Measurements from ENCODE around the gene TNS1.

The TNS1 gene

GRCh38 chr2:217892560-217892959 is 110.2 kb downstream of the TNS1 start:
- DNase-seq, result no peak

DNA sequence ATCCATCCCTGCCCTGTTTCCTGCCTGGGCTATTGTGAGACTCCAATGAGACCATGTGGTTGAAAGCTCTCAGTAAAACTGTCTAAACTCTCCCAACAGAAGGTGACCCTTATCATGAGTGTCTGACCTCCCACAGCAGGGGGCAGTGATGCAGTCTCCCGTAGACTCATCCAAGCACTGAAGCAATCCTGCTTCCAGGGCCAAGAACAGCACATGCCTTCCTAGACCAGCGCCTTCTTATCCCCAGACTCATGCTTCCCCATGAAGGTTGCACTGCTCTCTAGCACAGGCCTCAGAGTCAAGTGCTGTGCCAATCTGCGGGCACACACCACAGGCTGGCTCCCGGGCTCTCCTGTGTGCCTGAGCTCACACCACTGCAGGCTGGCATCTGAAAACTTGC is 112.3 kb downstream of the TNS1 start:
- peak; percentile 72 for DNase-seq

DNA sequence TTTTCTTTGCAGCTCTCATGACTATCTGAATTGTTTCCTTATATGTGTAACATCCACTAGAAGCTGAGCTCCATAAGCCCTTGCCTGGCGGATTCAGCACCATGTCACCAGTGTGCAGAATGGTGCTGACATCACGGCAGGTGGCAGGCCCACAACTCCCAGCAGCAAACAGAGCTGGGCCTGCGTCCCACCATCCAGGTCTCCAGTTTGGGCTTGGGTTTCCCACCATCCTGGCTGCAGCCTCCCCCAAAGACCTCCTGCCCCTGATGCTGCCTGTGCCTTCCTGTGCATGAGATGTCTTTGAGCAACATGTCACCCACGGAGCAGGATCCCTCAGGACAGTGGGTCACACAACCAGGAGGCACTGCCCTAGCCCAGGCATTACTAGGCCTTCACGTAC is 113.1 kb downstream of the TNS1 start:
- DNase-seq, result no peak

GRCh38 chr2:217887841-217888701 is 114.7 kb downstream of the TNS1 start:
- no peak for DNase-seq

- peak; percentile 87 for DNase-seq
Measured at GRCh38 chr2:217886720-217887309, 116.0 kb downstream of the TNS1 start.

DNA sequence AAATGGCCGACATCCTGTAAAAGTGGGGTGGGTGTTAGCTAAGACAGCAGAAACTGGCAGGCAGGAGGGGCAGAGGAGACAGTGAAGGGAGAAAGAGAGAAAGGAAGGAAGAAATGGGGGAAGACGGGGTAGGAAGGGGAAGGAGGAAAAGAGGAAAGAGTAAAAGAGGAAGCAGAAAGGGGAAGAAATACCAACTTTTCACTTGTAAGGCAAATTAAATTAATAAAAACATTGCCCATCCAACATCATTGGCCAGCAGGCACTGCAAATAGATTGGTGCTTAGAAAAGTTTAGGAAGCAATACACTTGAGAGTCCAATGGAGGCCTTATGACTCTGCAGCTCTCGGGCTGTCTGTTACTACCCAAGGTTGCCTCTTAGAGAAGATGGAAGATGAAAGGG is 116.7 kb downstream of the TNS1 start:
- DNase-seq, result no peak

DNA sequence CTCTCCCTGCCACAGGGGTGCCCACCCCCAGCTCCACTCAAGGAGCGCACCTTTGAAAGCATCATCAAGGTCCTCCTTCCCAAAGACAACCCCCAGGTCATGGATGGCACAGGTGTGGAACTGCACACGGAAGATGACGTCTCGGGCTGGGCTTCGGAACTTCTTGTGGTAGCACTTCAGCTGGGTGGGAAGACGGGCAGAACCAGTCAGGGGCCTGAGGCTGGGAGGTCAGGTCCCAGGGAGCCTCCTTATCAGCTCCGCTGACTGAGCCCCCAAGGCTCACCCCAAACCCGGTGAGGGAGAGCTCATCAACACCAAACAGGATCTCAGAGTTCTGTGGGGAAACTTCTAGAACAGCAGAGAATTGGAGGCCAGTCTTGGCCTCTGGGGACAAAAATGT is 117.8 kb downstream of the TNS1 start:
- no peak for DNase-seq

DNA sequence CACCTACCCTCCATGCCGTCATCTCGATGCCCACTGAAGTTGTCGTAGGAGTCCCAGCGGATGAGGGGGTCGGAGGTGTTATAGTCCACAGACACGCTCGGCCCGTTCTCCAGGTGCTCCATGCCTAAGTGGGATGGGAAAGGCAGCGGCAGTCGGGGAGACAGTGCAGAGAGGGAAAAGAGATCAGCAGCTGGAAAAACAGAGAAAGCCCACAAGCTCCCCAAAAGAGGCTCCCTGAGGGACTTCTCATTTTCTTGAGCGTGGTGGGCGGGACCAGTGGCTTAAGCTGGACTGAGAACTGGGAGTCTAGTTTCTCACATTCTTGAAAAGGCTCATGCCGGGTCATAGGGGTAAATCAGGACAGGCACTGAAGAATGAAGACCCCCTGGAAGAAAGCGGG is 121.9 kb downstream of the TNS1 start:
- DNase-seq, result peak; percentile 53

- DNase-seq, result no peak
Measured at GRCh38 chr2:217880287-217880889, 122.4 kb downstream of the TNS1 start.

DNA sequence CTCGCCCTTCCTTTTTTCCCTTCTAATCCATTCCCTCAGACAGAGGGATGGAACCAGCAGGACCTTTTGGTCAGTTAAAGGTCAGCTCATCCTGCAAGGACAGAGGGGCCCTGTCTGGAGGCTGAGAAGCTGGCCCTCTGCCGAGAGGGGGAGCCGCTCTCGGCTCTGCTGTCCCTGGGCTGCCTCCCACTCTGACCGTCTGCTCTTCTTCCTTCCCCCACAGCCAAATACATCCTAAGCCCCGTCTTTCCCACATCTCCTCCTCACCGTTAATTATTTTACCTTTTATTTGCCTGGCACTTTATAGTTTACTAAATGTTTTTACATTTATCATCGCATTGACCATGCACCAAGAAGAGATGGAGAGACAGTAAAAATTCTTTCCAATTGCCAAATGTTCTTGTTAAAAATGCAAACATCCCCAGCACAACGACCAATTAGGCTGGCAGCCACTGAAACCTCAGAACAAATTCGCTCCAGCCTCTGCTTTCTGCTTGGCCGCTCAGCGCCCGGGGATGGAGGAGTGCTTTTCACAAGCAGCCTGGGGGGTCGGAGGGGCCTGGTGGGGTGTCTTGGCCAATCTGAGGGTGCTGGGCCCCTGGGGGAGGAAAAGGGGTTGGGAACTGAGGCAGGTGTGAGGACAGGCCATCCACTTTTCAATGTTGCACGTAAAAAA is 123.7 kb downstream of the TNS1 start:
- DNase-seq, result peak; percentile 55

DNA sequence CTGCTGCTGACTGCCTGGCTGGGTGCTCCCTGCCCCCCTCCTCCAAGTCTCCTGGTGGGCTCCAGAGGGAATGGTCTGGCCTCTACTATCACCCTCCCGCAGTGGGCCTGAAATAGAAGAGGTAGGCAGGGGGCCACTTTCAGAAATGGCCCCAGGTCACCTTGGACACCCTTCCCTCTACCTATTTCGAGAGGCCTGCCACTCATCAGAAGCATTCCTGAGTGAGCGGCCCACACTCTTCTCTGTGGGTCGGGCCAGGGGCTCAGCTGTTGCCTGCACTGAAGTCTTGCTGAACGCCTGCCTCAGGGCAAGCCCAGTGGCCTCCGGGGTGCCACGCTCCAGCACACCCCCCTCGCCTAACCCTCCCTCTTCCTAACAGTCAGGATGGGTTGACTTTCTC is 124.9 kb downstream of the TNS1 start:
- no peak for DNase-seq

- DNase-seq, result no peak
Measured at GRCh38 chr2:217876253-217876570, 126.6 kb downstream of the TNS1 start.

GRCh38 chr2:217875556-217876252 is 127.1 kb downstream of the TNS1 start:
- no peak for DNase-seq

- DNase-seq, result no peak
Measured at GRCh38 chr2:217875138-217875537, 127.7 kb downstream of the TNS1 start.

- no peak for DNase-seq
Measured at GRCh38 chr2:217873371-217873770, 129.4 kb downstream of the TNS1 start.

GRCh38 chr2:217872319-217872718 is 130.5 kb downstream of the TNS1 start:
- no peak for DNase-seq

- no peak for DNase-seq
Measured at GRCh38 chr2:217870528-217871011, 132.2 kb downstream of the TNS1 start.

DNA sequence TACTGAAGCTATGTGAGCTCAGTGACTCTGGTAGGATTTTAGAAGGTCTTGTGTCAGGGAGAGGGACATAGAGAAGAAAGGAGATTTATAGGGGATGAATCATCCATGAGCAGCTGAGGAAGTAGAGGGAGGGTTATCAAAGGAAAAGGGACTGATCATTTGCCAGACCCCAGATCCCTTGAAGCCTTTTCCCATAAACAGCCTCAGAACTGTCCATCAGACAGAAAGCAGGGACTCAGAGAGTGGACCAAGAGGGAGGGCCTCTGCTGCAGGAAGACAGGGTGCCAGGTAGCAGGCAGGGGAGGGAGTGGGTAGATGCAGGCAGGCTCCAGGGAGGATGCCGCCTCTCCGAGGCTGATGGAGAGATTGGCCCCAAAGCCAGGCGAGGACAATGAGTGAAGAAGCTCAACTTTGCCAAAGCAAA is 133.9 kb downstream of the TNS1 start:
- DNase-seq, result no peak

DNA sequence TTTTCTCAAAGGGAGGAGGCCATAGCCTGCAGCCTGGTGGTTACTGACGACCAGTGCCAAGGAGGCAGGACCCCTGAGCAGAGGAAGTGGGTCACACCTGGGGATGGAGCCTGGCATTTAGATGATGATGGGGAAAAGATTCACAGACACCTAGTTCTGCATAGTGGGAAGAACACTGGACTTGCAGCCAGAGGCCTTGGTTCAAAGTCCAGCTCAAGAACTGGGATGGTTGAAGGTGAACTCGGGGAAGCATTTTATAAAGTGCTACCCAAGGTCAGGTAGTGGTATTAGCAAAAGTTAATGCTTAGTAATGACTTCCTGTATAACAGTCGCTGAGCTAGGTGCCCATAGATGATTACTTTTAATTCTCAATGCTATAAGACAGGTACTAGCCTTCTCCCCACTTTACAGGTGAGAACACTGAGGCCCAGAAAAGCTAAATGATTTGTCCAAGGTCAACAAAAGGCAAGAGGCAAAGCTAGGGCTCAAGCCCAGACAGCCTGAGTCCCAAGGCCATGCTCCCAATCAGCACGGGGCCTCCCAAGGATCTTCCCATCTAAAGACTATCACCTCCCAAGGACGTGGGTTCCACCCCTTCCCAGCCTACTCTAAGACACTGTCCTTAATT is 134.4 kb downstream of the TNS1 start:
- DNase-seq, result no peak

DNA sequence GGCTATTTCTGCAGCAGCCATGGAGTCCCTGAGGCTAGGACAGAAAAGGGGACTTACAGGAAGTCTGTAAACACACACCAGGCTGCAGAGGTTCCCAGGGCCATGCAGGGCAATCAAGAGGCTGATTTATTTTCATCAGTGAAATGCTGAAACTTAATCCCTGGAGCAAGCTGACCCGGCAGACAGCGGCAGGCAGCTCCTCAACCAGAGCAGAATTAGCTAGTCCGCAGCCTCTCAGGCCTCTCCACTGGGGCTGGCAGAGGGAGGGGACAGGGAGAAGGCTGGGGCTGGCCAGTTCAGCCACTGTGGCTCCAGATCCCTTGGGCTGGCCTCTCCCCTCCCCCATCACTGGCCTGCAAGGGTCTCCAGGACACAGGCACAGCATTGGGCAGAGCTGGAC is 136.3 kb downstream of the TNS1 start:
- peak; percentile 21 for DNase-seq

DNA sequence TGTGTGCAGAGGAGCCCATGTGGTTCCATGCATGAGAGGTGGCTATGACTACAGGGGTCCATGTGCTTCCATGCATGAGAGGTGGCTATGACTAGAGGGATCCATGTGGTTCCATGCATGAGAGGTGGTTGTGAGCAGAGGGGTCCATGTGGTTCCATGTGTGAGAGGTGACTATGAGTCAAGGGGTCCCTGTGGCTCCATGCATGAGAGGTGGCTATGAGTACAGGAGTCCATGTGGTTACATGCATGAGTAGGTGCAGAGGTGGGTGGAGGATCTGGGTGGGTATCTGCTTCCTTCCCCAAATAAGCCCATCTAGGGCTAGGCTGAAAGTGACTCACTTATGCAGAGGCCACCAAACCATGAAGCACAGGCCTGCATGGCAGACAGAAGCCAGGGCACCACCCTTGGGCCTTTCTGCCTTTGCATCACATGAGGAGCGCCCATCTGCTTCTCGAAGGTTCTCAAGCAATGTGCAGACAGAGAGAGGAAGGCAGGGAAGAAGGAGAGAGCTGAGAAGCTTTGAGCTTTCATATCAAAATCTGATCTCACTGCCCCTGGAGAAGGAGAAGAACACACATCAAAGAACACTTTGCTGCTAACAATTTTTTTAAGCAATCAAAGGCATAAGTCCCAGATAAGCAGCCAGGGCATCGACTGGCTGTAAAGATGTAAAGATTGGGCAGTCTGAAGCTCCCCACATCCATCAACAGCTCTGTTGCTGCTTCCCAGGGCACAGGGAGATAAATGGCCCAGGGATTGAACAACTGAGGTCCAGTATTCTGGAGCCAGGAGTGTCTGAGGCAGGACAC is 137.6 kb downstream of the TNS1 start:
- no peak for DNase-seq

DNA sequence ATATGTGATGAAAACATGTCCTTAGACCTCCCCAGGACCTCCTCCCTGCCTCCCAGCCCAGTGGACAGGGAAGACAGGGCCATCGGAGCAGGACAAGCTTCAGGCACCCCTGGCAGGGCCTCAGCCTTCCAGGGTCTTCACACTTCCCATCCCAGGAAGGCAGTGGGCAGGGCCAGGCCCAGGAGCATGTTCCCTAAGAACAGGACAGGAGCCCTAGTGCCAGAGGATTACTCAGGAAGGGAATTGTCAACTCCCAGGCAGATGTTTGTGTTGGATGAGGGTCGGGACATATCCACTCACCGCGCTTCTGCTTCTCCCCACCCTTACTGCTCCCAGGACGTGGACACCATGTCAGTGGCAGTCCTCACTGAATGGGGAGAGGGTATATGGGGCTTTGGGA is 138.9 kb downstream of the TNS1 start:
- DNase-seq, result no peak
